Stimulated activated naive CD8-positive, alpha-beta T cell treated with anti-CD3 and anti-CD28 coated beads, Interleukin-15, Interleukin-2, amounts not matched to agents 100 ng/mL and 50 ng/mL, for 24 hours (primary cell): ENCODE measurements around the gene ELL.

Experiments
- H3K27ac Mint-ChIP-seq: one replicate; pipeline ENCODE4 v1.8.0; 2021; ENCODE audit warnings: mild to moderate bottlenecking, mixed read lengths
- H3K27me3 Mint-ChIP-seq: one replicate; pipeline ENCODE4 v1.8.0; 2021; ENCODE audit warnings: mixed read lengths
- H3K36me3 Mint-ChIP-seq: one replicate; pipeline ENCODE4 v1.8.0; 2021; ENCODE audit warnings: low read depth, mixed read lengths
- H3K4me1 Mint-ChIP-seq: one replicate; pipeline ENCODE4 v1.8.0; 2021; ENCODE audit warnings: low read depth, mixed read lengths
- H3K4me3 Mint-ChIP-seq: one replicate; pipeline ENCODE4 v1.8.0; 2021; ENCODE audit warnings: mild to moderate bottlenecking, mixed read lengths
- H3K9me3 Mint-ChIP-seq: one replicate; pipeline ENCODE4 v1.8.0; 2021; ENCODE audit warnings: mixed read lengths

The ELL gene

GRCh38 chr19:18446811-18447359 lies 75.0 kb downstream of the ELL start:
- no peak overlapping the region for H3K27ac Mint-ChIP-seq
- no peaks in the 10 kb centered on the region for H3K27me3 Mint-ChIP-seq
- H3K4me1 Mint-ChIP-seq = peaks cover 9% of the 10 kb centered on the region
- H3K9me3 Mint-ChIP-seq = peaks cover 4% of the 10 kb centered on the region
- H3K4me3 Mint-ChIP-seq = no peak overlapping the region
- peaks cover 28% of the 10 kb centered on the region for H3K36me3 Mint-ChIP-seq

- H3K4me1 Mint-ChIP-seq = peaks cover 9% of the 10 kb centered on the region
- no peak overlapping the region for H3K27ac Mint-ChIP-seq
- no peak overlapping the region for H3K4me3 Mint-ChIP-seq
- H3K27me3 Mint-ChIP-seq = no peaks in the 10 kb centered on the region
- peaks cover 28% of the 10 kb centered on the region for H3K36me3 Mint-ChIP-seq
- H3K9me3 Mint-ChIP-seq = peaks cover 4% of the 10 kb centered on the region
These were observed 75.6 kb downstream of the ELL start for GRCh38 chr19:18446145-18446810.

DNA sequence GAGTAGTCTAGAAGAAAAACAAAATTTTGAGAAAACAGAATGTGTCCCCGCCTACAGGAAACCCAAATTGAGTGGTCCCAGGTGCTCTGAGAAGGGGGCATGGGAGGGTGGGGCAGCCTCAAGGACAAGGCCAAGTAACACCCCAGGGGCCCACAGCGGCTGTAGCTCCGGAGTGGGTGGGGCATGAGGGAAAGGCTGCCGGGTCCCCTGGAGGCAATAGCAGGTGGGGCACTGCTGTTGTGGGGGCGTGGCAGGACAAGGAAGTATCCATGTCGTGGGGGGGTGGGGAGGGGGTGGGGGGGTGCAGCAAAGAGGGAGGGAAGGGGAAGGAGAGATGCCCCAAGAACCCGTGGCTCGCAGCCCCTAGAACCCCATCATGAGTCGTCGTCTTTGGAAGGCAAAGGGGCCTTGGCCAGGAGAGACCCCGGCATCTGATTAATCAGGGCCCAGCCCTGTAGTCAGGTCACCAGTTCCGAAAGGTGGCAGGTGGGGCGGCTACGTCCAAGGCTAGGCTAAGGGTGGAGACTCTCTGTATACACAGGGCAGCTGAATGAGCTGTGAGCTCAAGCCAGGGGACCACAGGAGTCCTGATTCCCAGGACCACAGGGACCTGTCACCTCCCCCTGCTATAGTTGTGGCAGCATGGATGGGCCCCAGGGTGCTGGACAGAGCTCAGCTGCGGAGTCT lies 76.5 kb downstream of the ELL start:
- Mint-ChIP-seq H3K27me3 (no peaks in the 10 kb centered on the region), H3K4me1 (peaks cover 9% of the 10 kb centered on the region), H3K36me3 (peaks cover 24% of the 10 kb centered on the region), H3K4me3 (no peak overlapping the region), H3K9me3 (peaks cover 4% of the 10 kb centered on the region), H3K27ac (no peak overlapping the region)

DNA sequence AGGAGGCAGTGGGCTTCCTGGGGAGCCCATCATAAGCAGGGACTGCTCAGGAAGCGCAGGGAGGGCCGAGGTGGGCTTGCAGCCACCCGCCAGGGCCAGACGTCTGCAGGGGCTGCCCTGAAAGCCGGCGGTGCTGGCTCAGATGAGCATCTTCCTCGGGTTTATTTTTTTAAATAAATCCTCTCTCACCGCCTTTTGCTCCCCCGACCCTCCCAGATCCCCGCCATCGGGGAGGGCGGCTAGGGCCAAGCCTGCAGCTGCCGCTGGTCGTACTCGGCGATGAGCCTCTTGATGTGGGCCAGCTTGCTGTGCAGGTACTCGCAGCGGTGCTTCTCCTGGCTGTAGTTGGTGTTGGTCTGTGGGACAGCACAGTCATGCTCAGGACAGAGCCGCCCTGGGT lies 77.4 kb downstream of the ELL start:
- no peak overlapping the region for H3K4me3 Mint-ChIP-seq
- H3K4me1 Mint-ChIP-seq = peaks cover 9% of the 10 kb centered on the region
- H3K27ac Mint-ChIP-seq = no peak overlapping the region
- H3K9me3 Mint-ChIP-seq = peaks cover 4% of the 10 kb centered on the region
- no peaks in the 10 kb centered on the region for H3K27me3 Mint-ChIP-seq
- peaks cover 24% of the 10 kb centered on the region for H3K36me3 Mint-ChIP-seq

DNA sequence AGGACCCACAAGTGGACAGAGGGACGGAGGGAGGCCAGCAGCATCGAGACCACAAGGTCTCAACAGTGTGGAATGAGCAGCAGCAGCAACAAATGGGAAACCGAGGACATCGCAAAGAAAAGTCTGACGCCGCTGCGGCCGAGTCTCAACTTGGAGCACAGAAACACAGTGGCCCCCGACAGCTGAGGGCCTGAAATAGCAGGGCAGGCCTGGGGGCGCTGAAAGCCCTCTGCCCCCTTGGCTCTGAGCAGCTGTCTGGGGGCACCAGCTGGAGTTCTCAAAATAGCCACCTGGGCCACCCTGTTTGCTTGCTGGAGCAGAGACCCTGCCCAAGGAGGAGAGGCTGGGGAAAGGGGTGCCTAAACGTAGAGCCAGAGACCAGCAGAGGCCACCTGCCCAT lies 78.0 kb downstream of the ELL start:
- Mint-ChIP-seq H3K36me3 (peaks cover 24% of the 10 kb centered on the region), H3K27me3 (no peaks in the 10 kb centered on the region), H3K4me1 (peaks cover 9% of the 10 kb centered on the region), H3K27ac (no peak overlapping the region), H3K4me3 (no peak overlapping the region), H3K9me3 (peaks cover 4% of the 10 kb centered on the region)

DNA sequence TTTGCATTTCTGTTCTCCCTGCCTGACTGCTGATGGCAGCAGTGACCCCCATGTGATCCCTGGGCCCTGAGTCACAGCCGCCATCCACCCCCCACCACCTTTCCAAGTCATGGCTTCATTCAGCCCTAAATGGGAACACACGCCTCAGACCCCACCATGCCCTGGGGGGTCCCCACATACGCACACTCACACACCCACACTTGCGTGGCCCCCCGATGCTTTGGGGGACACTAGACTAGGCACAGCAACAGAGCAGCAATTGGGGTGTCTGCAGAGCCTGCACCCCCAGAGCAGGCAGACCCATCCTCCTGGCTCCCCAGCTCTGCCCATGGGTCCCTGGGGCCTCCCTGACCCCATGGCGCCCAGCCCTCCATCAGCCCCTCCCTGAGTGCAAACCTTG lies 78.5 kb downstream of the ELL start:
- H3K27me3 Mint-ChIP-seq = no peaks in the 10 kb centered on the region
- peaks cover 9% of the 10 kb centered on the region for H3K4me1 Mint-ChIP-seq
- H3K27ac Mint-ChIP-seq = no peak overlapping the region
- peaks cover 4% of the 10 kb centered on the region for H3K9me3 Mint-ChIP-seq
- H3K36me3 Mint-ChIP-seq = peaks cover 23% of the 10 kb centered on the region
- H3K4me3 Mint-ChIP-seq = no peak overlapping the region

GRCh38 chr19:18442941-18443340 lies 78.9 kb downstream of the ELL start:
- H3K9me3 Mint-ChIP-seq = peaks cover 4% of the 10 kb centered on the region
- H3K36me3 Mint-ChIP-seq = peaks cover 20% of the 10 kb centered on the region
- H3K4me1 Mint-ChIP-seq = peaks cover 9% of the 10 kb centered on the region
- H3K4me3 Mint-ChIP-seq = peak overlapping the region; percentile 58
- H3K27ac Mint-ChIP-seq = no peak overlapping the region
- no peaks in the 10 kb centered on the region for H3K27me3 Mint-ChIP-seq

- H3K4me1 Mint-ChIP-seq = peaks cover 9% of the 10 kb centered on the region
- H3K9me3 Mint-ChIP-seq = peaks cover 4% of the 10 kb centered on the region
- peak overlapping the region; percentile 58 for H3K4me3 Mint-ChIP-seq
- peak overlapping the region; percentile 98 for H3K27ac Mint-ChIP-seq
- H3K27me3 Mint-ChIP-seq = no peaks in the 10 kb centered on the region
- peaks cover 17% of the 10 kb centered on the region for H3K36me3 Mint-ChIP-seq
These were observed 79.8 kb downstream of the ELL start for GRCh38 chr19:18441804-18442788.

- Mint-ChIP-seq H3K27me3 (no peaks in the 10 kb centered on the region), H3K9me3 (peaks cover 4% of the 10 kb centered on the region), H3K27ac (no peak overlapping the region), H3K4me3 (no peak overlapping the region), H3K4me1 (peaks cover 12% of the 10 kb centered on the region), H3K36me3 (peaks cover 8% of the 10 kb centered on the region)
These were observed 80.7 kb downstream of the ELL start for GRCh38 chr19:18440936-18441803.

DNA sequence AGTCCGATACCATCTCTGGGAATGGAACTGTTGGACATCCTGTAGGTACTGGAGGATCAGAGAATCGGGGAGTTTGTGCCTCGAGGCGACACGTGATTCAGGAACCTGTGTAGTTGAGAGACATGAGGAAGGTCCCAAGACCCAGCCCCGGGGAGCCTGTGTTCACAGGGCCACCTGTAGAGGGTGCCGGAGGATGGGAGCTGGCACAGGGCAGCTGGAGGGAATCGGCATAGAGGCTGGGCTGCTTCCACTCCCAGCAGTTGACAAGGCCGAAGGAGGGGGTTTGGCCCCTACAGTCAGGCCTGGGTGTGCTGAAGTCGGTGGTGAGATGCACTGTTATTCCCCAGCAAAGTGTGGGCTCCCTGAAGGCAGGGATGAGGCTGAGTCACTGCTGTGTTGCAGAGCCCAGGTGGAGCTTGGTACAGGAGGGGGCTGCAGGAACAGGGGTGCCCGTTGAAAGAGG lies 81.4 kb downstream of the ELL start:
- Mint-ChIP-seq H3K36me3 (peaks cover 8% of the 10 kb centered on the region), H3K4me3 (no peak overlapping the region), H3K4me1 (peaks cover 17% of the 10 kb centered on the region), H3K9me3 (peaks cover 4% of the 10 kb centered on the region), H3K27me3 (no peaks in the 10 kb centered on the region), H3K27ac (no peak overlapping the region)

DNA sequence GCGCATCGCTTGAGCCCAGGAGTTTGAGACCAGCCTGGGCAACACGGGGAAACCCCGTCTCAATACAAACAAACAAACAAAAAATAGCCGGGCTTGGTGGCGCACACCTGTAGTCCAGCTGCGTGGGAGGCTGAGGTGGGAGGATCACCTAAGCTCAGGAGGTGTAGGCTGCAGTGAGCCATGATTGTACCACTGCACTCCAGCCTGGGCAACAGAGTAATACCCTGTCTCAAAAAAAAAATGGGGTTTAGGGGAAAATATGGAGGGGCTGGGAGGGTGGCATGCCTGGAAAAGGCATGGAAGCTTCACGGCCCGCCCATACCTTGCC lies 82.0 kb downstream of the ELL start:
- Mint-ChIP-seq H3K4me1 (peaks cover 17% of the 10 kb centered on the region), H3K9me3 (peaks cover 4% of the 10 kb centered on the region), H3K4me3 (no peak overlapping the region), H3K27me3 (no peaks in the 10 kb centered on the region), H3K36me3 (peaks cover 8% of the 10 kb centered on the region), H3K27ac (no peak overlapping the region)

DNA sequence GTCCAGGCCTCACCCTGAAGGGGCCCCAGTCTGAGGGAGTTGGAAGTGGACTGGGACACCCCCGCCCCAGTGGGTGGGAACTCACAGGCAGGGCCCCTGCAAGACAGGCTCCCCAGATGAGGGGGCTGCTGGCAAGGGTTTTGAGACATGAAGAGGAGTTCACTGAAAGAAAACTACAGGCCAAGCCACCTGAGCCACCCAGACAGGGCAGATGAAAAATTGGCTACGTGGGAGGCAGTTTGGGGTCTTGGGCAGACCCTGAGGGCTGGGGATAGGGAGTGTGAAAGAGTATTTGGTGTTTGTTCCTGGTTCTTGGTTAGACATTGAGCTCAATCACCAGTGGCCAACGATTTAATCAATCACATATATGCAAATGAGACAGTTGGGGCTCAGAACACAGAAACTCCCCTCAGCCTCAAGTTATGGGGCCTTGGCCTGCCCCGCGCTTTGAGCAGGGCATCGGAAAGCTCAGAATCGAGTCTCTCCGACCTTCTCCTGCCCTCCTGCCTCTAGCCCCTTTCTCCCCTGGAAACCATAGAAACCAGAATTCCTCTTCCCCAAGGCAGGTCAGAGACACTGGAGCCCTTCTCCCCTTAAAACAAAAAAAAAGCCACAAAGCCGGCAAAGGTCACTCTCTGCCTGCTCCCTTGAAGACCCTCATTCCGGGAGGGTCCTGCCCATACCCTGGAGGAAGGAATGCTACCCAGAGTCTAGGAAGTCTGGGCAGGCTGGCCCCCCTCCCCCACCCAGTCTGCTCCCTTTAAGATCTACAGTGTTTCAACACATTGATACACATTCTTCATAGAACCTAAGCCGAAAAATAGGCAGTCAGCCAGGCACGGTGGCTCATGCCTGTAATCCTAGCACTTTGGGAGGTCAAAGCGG lies 82.6 kb downstream of the ELL start:
- Mint-ChIP-seq H3K4me1 (peaks cover 17% of the 10 kb centered on the region), H3K4me3 (no peak overlapping the region), H3K27ac (no peak overlapping the region), H3K36me3 (peaks cover 8% of the 10 kb centered on the region), H3K27me3 (no peaks in the 10 kb centered on the region), H3K9me3 (peaks cover 4% of the 10 kb centered on the region)

DNA sequence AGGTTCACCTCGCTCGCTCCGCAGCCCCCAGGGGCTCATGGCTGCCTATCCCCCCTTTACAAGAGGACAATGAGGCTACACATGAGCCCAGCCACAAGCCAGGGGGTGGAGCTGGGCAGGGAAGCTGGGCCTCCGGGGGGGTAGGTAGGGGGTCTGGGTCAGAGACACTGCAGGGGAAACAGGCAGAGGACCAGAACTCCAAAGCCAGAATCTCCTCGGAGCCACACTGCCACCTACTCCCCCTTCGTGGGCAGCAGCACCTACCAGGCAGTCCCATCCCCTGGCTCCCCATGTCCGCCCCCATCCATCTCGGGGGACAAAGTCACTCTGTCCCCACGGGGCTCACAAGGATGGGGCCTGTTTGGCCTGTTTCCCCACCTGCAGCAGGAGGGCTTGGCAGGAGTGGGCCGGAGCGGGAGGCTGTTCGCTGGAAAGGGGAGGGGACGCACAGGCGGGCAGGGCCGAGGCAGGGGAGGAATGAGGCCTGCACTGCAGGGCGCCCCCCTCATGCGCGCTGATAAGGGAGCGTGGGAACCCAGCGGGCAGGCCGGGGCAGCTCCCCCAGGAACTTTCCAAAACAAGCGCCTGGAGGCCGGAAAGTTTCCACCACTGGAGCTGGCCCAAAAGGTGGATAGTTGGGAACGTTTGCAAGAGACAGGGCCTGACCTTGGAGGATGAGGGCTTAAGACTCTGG lies 83.4 kb downstream of the ELL start:
- H3K27me3 Mint-ChIP-seq = no peaks in the 10 kb centered on the region
- H3K9me3 Mint-ChIP-seq = peaks cover 4% of the 10 kb centered on the region
- H3K27ac Mint-ChIP-seq = no peak overlapping the region
- H3K4me1 Mint-ChIP-seq = peaks cover 17% of the 10 kb centered on the region
- H3K36me3 Mint-ChIP-seq = peaks cover 8% of the 10 kb centered on the region
- no peak overlapping the region for H3K4me3 Mint-ChIP-seq
